Retinal pigment epithelial cell (primary cell): Measurements from ENCODE around the gene MTRF1L.

ENCODE experiments used
- DNase-seq: peaks from one replicate; pipeline ENCODE4 v3.0.0-alpha.2; 2010; ENCODE audit warnings: low read depth
- H3K4me3 ChIP-seq: 2 replicates; pipeline ENCODE4 v1.5.1; 2011; ENCODE audit warnings: mild to moderate bottlenecking, low read length, control low read depth, moderate library complexity
- TF ChIP-seq, protein P1 (sequence below): conservative IDR thresholded peaks from 2 replicates; pipeline ENCODE4 v1.5.1; 2011; ENCODE audit warnings: low read depth, low read length, control low read depth, inconsistent platforms

Gene MTRF1L

DNA sequence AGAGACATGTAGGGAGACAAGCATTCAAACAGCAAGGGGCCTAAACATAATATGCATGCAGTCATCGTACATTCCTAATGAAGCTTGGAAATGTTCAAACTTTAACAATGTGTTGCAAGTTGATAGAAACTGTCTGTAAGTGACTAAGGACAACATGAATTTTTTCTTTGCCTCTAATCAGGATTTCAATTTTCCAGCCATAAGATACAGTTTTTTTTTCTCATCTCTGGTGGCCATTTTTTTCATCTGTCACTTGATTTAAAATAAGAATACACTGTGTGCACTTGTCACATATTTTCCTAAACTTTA lies 22.2 kb upstream of the MTRF1L start:
- DNase-seq = no peak
- TF ChIP-seq, protein P1, sequence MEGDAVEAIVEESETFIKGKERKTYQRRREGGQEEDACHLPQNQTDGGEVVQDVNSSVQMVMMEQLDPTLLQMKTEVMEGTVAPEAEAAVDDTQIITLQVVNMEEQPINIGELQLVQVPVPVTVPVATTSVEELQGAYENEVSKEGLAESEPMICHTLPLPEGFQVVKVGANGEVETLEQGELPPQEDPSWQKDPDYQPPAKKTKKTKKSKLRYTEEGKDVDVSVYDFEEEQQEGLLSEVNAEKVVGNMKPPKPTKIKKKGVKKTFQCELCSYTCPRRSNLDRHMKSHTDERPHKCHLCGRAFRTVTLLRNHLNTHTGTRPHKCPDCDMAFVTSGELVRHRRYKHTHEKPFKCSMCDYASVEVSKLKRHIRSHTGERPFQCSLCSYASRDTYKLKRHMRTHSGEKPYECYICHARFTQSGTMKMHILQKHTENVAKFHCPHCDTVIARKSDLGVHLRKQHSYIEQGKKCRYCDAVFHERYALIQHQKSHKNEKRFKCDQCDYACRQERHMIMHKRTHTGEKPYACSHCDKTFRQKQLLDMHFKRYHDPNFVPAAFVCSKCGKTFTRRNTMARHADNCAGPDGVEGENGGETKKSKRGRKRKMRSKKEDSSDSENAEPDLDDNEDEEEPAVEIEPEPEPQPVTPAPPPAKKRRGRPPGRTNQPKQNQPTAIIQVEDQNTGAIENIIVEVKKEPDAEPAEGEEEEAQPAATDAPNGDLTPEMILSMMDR = no peak
- H3K4me3 ChIP-seq = no peak overlapping the region

DNA sequence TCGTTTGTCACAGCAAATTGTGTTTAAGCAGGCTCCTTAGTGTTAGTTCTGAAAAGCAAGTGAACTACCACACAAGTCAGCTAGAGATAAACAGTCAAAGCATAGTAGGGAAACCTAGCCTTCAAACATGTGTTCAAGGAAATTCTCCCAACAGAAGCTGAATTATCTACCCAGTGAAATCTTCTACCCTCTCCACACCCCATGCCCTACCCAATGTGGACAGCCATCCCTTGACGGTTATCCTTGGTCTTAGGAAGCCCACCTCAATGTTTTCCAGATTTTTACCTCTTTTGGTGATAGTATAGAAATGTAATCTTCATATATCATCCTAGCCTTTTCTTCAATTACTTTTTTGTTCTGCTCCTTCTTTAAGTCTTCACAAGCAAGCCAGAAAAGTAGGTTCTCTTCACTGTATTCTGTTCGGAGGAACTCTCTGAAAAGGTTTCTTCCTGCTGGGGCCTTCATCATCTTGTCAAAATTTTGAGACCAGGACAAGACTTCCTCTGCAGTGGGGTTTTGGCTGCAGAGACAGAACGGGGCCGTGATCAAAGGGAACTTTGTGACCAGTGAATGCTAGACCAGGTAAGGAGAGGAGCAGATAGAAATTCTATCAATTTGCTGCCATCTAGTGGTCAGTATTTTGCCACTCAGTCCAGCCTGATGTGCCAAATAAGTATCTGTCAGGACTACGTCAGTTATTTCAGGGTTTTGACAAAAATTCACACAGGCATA lies 21.6 kb upstream of the MTRF1L start:
- TF ChIP-seq, protein P1 = peak; percentile 75
- no peak overlapping the region for H3K4me3 ChIP-seq
- DNase-seq = no peak

DNA sequence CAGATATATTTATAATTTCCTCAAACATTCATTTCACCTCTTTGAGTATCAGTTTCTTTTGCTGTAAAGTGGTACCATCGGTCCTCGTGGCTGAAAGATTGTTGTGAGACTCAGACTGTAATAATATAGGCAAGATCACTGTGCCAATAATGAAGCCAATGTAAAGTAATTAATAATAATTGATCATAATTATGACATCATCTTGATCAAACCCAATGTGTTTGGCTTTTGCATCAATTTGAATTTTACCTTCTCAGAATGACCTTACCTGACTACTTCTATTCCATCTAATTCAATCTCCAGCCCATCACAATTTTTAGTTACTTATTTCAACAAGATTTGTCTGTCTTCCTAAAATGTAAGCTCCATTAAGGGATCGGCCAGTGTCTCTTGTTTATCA lies 15.8 kb upstream of the MTRF1L start:
- TF ChIP-seq, protein P1 = no peak
- no peak overlapping the region for H3K4me3 ChIP-seq
- DNase-seq = no peak

DNA sequence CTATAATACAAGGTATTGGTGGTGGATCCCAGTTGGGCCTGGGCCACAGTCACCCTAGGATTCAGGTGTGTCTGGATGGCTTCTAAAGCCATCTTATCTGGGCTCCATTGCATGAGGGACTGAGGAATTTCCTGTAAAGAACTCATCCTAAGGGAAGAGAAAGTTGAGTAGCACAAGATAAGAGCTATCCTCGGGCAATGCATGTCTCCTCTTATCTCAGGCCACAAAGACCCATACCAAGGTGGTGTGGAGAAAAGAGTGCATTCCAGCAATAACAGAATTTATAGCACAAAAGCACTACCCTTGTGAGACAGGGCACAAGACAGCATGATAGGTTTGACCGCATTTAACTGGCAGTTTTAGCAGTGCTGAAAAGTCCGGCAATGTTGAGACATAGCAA lies 14.3 kb upstream of the MTRF1L start:
- no peak overlapping the region for H3K4me3 ChIP-seq
- TF ChIP-seq, protein P1 = no peak
- no peak for DNase-seq

DNA sequence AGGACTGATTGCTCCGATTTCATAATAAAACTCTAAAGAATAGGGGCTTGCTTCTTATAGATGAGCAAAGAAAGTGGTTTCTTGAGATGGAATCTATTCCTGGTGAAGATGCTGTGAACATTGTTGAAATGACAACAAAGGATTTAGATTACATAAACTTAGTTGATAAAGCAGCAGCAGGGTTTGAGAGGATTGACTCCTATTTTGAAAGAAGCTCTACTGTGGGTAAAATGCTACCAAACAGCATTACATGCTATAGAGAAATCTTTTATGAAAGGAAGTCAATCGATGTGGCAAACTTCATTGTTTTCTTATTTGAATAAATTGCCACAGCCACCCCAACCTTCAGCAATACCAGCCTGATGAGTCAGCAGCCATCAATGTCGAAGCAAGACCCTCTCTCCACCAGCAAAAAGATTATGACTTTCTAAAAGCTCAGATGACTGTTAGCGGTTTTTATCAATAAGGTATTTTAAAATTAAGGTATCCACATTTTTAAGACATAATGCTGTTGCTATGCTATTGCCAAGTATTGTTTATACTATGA lies 12.7 kb upstream of the MTRF1L start:
- no peak for DNase-seq

DNA sequence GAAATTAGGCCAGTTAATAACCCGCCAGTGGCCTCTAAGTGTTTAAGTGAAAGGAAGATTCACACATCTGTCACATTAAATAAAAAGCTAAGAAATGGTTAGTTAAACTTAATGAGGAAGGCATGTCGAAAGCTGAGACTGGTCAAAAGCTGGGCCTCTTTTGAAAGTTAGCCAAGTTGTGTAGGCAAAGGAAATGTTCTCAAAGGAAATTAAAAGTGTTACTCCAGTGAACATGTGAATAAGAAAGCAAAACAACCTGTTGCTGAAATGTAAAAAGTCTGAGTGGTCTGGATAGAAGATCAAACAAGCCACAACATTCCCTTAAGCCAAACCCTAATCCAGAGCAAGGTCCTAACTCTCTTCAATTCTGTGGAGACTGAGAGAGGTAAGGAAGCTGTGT lies 10.9 kb upstream of the MTRF1L start:
- H3K4me3 ChIP-seq = no peak overlapping the region
- DNase-seq = no peak
- TF ChIP-seq, protein P1 = no peak

More for the DNA sequence above, 12.7 kb upstream of the MTRF1L start:
- TF ChIP-seq, protein P1 = no peak
- H3K4me3 ChIP-seq = no peak overlapping the region

DNA sequence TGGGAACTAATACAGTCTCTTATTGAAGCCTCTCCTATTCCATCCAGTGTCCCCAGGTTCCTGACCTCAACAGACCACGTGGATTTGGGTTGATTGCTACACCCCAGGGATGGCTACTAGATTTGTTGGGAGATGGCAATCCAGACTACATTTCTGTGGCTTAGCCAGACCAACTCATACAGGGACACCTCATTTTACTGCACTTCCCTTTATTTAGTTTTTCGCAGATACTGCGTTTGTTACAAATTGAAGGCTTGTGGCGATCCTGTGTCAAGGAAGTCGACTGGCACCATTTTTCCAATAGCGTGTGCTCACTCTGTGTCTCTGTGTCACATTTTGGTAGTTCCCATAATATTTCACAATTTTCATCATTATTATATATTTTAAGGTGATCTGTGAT lies 10.3 kb upstream of the MTRF1L start:
- DNase-seq = no peak
- no peak overlapping the region for H3K4me3 ChIP-seq
- TF ChIP-seq, protein P1 = no peak
